HG02642 (cell line): ENCODE results near the gene KIF22.
A peak's percentile ranks its signal among the peaks of the same experiment; 100 is the strongest.
"Not testable (repeated sequence)": the region's sequence is repeated elsewhere in the genome, so short reads cannot be mapped to it uniquely, and the experiment has no call there.

Experiments
- ATAC-seq: cut with Tn5 transposase; IDR thresholded peaks from one replicate; pipeline ENCODE4 v1.9.1; 2021; ENCODE audit warnings: mild to moderate bottlenecking; ENCODE audit not compliant: unreplicated experiment, poor library complexity

Gene KIF22

DNA sequence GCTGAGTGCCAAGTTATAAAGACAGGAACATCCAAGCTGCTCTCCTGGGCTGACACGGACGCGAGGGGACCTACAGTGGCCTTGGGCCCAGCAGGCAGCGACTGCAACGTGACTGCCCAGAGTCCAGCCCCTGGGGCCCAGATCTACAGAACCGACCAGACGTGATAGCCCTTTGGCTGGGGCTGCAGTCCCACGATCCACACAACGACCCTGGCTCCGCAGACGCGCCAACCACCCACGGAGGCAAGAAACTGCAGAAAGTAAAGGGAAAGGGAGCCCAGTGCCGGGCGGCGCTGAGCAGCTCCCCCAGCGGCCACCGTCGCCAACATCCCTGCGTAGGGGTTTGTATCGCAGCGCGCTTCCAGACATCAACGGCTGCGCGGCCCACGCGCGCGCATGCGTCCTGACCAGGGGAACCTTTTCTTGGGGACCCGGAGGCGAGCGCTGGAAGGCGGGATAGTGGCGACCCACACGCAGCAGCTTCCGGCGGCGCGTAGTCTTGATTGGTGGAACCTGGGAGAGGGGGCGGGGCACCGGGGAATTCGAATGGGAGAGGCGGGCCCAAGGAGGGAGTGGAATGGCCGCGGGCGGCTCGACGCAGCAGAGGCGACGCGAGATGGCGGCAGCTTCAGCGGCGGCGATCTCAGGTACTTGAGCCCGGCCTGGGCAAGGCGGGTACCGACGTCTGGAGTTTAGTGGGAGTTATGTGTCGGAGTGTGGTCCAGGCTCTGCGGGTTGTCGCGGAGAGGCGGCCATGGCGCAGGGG lies at the start of gene KIF22:
KIF22 (plus strand) TSS at position 569 of the 766 bp plus-strand sequence; CDS start at position 578, 9 bp downstream.
- peak; percentile 92 for ATAC-seq

DNA sequence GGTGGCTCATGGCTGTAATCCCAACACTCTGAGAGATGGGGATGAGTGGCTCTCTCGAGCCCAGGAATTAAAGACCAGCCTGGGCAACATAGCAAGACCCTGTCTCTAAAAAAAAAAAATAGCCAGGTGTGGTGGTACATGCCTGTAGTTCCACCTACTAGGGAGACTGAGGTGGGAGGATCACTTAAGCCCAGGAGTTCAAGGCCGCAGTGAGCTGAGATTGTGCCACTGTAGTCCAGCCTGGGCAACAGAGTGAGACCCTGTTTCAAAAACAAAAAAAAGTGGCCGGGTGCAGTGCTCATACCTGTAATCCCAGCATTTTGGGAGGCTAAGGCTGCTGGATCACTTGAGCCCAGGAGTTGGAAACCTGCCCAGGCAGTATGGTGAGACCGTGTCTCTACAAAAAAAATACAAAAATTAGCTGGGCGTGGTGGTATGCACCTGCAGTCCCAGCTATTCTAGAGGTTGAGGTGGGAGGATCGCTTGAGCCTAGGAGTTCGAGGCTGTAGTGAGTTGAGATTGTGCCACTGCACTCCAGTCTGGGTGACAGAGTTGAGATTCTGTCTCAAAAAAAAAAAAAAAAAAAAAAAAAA lies 47.8 kb upstream of the KIF22 start:
- no peak for ATAC-seq

DNA sequence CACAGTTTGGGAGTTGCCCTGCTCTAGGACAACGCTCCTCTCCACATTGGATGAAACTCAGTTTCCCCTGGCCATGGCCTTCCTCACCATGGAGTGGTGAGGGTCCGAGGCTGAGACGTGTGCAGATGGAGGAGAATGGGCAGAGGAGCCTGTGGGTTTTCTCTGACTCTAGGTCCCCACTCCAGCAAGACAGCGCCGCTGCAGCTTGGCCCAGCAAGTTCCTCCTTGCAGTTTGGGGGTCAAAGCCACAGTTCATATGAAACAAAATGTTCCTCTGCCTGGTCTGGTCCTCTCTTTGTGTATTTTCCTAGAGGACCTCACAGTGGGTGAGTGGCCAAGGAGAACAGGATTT lies 47.1 kb upstream of the KIF22 start:
- no peak for ATAC-seq

DNA sequence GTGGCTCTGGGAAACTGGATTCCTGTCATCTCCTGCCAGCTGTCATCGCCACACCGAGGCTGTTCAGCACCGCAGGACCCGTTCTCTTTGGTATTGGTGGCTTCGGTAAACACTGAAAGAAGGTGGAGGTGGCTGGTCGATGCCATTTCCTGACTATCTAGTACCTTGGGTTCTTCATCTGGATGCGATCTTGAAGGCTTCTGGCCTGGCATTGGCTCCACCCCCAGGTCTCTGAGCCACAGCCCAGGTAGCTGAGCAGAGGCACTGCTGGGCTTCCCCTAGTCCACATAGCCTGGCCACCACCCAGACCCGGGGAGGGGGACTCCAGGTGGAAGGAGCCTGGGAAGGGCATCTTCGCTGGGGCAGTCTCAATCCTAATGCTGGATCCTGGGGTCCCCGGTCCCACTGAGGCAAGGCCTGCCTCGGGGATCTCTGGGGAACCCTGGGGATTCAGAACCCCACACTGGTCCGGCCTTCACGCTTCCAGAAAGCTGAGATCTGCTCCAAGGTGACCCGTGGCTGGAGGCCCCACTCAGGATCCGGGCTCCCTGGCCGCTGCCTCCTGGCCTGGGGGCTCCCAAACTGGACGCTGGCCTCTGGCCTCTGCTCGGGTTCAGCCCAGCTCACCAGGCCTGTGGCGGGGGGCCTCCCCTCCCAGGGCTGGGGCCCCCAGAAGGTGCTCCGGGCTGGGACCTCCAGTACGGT lies 46.6 kb upstream of the KIF22 start:
- ATAC-seq = no peak

DNA sequence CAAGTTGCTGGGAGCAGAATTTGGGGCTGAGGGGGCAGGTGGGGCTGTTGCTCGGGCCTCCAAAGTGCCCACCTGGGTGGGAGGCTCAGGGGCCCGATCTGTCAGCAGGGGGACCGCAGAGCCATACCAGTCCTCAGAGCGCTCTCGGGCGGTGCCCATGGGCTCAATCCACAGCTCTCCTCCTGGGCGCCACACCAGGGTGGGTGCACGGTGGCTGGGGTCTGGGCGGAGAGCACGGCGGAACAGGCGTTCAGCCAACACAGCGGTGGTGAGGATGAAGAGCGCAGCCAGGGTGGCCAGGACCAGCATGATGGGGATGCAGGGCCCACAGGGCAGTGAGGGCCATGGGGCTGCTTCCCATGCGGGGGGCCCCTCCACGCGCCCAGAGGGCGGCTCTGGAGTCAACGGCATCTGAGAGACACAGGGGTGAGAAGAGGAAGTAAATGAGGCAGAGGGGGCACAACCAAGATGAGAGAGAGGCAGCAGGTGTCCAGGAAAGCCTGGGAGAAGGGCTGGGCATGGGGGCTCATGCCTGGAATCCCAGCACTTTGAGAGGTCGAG lies 45.9 kb upstream of the KIF22 start:
- ATAC-seq = no peak

DNA sequence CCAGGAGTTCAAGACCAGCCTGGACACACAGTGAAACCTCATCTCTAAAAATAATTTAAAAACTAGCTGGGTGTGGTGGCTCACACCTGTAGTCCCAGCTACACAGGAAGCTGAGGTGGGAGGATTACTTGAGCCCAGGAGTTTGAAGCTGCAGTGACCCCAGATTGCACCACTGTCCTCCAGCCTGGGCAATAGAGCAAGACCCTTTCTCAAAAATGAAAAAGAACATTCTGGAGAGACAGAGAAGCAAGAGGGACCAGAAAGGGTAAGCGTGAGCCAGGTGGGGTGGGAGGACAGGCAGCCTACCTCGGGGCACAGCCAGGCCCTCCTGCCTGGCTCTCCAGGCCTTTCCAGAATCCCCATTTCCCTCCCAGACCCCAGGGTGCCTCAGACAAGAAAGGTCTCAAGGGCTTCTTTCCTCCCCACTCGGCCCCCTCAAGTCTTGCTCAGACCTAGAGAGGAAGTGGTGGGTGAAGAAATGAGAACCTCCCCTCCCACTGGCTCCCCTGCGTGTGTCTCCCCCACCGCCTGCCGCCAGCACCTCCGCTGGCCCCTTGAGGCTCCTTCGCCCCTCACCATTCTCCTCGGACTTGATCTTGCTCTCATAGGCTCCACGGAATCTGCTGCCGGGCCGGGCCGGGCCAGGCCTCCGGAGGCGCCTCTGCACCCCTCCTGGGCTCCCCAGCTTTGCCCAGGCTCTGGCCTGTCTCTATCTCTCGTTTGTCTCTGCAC lies 45.3 kb upstream of the KIF22 start:
- peak; percentile 51 for ATAC-seq

DNA sequence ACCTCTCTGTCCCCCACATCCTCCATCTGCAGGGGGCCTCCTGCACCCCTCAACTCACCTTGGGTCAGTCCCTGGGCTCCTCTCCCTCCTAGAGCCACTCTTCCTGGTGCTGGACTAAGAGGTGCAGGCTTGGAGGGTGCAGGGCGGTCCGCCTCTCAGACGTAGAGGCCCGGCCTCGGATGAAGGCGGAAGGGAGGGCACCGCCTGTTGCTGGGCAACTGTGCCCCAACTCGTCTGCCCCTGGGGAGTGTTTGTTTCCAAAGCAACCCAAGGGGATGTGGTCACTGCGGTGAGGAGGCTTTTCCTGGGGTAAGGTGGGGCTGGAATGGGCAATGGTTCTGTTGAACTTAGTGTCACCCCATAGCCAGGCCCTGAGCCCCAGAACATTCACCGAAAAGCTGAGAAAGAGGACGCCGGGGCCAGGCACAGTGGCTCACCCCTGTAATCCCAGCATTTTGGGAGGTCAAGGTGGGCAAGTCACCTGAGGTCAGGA lies 44.7 kb upstream of the KIF22 start, which contains the start of gene C16orf54:
C16orf54 (minus strand) TSS at position 138 of the 493 bp plus-strand sequence. CDS start 1,039 bp downstream, outside the sequence.
- peak; percentile 79 for ATAC-seq

DNA sequence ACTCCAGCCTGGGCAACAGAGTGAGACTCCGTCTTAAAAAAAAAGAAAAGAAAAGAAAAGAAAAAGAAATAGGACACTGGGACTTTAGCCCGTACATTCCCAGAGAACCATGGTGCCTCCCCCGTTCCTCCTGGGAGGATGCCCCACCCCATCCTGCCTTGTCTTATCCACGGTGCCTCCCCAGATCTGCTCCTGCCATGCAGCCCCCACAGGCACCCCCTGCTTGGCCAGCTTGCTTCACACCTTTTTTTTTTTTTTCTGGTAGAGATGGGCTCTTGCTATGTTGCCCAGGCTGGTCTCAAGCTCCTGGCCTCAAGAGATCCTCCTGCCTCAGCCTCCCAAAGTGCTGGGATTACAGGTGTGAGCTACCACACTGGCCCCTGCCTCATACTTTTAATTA lies 44.0 kb upstream of the KIF22 start:
- ATAC-seq = not testable (repeated sequence)

DNA sequence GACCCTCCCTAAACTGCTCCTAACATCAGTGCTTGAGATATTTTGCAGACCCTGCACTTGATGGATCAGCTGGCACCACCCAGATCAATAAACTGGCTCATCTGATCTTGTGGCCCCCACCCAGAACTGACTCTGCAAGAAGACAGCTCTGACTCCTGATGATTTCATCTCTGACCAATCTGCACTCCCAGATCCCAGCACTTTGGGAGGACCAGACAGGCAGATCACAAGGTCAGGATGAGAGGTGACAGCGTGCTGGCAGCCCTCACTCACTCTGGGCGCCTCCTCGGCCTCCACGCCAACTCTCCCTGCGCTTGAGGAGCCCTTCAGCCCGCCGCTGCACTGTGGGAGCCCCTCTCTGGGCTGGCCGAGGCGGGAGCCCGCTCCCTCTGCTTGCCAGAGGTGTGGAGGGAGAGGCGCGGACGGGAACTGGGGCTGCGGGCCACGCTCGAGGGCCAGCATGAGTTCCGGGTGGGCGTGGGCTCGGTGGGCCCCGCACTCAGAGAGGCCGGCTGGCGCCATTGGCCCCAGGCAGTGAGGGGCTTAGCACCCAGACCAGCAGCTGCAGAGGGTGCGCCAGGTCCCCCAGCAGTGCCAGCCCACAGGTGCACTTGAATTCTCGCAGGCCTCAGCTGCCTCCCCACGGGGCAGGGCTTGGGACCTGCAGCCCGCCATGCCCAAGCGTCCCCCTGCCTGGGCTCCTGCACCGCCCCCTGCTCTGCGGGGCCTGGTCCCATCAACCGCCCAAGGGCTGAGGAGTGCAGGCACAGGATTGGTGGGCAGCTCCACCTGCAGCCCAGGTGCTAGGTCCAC lies 42.4 kb upstream of the KIF22 start:
- ATAC-seq = no peak

DNA sequence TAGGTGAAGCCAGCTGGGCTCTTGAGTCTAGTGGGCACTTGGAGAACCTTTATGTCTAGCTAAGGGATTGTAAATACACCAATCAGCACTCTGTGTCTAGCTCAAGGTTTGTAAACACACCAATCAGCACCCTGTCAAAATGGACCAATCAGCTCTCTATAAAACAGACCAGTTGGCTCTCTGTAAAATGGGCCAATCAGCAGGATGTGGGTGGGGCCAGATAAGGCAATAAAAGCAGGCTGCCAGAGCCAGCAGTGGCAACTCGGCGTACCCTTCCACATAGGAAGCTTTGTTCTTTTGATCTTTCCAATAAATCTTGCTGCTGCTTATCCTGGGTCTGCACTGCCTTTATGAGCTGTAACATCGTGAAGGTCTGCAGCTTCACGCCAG lies 41.8 kb upstream of the KIF22 start:
- not testable (repeated sequence) for ATAC-seq

DNA sequence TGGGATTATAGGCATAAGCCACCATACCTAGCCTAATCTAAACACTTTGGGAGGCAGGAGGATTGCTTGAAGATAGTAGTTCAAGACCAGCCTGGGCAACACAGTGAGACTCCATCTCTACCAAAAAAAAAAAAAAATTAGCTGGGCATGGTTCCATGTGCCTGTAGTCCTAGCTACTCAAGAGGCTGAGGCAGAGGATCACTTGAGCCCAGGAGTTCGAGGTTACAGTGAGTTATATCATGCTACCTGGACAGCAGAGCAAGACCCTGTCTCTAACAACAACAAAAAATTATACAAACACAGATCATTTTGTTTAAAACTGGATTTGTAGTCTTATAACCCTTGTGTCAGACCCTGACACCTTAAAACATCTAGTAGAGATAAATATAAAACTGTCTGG lies 37.0 kb upstream of the KIF22 start:
- no peak for ATAC-seq

DNA sequence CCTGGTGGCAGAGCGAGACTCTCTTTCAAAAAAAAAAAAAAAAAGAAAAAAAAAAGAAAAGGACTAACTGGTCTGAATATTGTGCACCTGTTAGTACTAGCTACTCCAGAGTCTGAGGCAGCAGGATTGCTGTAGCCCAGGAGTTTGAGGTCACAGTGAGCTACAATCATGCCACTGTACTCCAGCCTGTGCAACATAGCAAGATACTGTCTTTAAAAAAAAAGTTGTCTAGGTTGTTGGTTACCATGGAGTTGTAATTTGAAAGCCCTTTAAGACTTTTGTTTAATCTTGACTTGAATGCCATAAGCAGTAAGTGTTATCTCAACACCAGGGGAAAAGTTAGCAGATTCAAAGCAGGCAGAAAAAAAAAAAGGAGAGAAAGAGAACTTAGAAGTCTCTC lies 33.9 kb upstream of the KIF22 start:
- no peak for ATAC-seq

DNA sequence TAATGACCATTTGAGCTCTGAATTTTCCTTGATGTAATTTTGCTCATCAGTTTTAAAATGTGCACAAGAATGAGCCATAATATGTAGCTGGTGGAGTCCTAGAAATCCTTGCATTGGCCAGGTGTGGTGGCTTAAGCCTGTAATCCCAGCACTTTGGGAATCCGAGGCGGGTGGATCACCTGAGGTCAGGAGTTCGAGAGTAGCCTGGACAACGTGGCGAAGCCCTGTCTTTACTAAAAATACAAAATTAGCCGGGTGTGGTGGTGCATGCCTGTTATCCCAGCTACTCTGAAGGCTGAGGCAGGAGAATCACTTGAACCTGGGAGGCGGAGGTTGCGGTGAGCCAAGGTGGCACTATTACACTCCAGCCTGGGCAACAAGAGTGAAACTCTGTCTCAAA lies 33.5 kb upstream of the KIF22 start:
- not testable (repeated sequence) for ATAC-seq

DNA sequence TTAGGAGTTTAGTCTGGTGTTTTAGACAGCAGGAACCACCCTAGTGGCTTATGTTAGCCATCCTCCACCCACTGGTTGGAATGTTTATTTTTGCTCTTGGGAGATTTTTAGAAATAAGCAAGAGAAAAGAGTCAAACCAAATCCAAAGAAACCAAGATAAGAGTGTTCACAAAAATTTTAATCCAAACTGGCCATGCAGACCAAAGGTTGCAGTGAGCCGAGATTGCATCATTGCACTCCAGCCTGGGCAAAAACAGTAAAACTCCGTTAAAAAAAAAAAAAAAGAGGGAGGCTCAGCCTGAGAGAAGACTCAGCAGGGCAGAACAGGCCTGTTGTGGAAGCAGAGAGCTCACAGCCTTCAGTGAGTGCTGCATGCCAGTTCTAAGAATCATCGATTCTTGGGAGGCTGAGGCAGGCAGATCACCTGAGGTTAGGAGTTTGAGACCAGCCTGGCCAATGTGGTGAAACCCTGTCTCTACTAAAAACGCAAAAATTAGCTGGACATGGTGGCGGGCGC lies 32.5 kb upstream of the KIF22 start:
- no peak for ATAC-seq

DNA sequence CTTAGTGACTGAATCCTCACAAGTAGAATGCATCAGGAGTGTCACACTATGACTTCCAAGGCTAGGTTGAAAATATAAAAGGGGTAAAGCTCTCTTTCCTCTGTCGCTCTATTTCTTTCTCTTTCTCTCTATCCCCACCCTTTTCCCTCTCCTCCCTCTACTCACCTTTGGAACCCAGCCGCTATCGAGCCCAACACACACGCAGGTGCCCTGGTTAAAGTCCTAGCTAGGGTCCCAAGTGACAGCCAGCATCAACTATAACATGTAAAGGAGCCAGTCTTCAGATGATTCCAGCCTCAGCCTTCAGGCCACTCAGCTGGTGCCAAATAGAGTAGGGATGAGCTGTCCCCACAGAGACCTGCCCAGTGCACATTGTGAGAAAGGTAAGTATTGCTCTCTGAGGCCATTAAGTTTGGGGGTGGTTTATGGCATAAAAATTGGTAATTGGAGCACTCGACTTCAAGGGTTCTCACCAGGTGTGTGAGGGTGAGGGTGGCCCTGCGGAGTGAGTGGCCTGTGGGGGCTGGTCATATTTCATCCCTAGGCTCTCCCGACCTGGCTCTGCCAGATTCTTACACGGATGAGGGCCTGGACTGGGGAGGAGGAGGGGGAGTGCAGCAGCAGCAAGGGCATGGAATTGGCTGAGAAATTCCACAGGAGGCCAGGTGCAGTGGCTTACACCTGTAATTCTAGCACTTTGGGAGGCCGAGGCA lies 29.8 kb upstream of the KIF22 start:
- no peak for ATAC-seq

DNA sequence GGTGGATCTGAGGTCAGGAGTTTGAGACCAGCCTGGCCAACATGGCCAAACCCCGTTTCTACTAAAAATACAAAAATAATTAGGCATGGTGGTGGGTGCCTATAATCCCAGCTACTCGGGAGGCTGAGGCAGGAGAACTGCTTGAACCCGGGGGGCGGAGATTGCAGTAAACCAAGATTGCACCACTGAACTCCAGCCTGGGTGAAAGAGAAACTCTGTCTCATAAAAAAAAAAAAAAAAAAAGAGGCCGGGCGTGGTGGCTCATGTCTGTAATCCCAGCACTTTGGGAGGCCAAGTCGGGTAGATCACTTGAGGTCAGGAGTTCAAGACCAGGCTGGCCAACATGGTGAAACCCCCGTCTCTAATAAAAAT lies 29.3 kb upstream of the KIF22 start:
- not testable (repeated sequence) for ATAC-seq

DNA sequence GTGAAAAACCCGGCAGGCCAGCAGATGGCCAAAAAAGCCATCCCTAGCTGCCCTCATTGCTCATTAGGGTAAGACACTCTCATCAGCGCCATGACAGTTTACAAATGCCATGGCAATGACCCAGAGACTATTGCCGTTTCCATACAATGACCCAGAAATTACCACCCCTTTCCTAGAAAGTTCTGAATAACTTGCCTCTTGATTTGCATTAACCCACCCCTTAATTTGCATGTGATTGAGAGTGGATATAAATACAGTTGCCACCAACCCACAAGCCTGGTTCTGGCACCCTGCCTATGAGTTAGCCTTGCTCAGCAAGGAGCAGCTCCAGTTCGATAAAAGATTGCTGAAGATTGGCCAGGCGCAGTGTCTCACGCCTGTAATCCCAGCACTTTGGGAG lies 28.7 kb upstream of the KIF22 start:
- no peak for ATAC-seq

DNA sequence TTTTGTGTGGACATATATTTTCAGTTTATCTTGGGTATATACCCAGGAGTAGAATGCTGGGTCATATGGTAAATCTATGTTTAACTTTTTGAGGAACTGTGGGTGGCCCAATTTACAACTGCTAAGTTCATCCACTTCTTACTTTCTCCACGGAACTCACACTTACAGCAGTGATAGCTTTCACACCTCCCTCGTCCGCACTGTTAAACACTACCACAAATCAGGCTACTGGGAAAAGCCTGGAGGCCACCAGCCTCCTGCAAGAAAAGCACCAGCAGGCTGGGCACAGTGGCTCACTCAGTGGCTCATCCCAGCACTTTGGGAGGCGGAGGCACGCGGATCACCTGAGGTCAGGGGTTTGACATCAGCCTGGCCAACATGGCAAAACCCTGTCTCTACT lies 27.2 kb upstream of the KIF22 start:
- no peak for ATAC-seq
